Measurements from ENCODE around the gene FZD7. TPM values are rescaled to one million over a fixed set of nuclear protein-coding genes. Genes with fewer than 3 reads are reported as not detected.

Gene FZD7
- total and polyA plus RNA-seq, 12 donors, result 2.3 to 51.1 (median 28.4) TPM

DNA sequence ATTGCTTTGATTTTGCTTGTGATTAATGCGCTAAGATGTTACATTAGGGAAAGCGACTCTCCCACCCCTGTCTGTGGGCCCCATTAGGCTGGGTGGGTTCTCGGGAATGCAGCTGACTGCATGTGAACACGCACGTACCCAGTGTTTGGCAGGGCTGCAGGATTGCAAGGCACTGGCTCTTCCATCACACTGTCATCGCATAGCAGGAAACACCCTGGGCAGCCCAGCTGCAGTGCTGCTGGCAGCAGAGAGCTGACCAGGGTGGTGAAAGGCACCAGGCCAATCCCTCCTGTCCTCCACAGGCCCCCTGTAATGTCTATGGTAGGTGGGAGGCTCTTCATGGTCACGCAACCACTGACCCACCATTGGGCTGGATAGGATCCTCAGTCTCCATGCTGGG is 34.4 kb upstream of the FZD7 start:
- Histone ChIP-seq H3K4me1 (peaks cover 0 to 9% (median 3%) of the 10 kb centered on the region in 9 donors), H3K27me3 (no peaks in the 10 kb centered on the region), H3K27ac (no peak overlapping the region), H3K36me3 (no peaks in the 10 kb centered on the region), H3K9me3 (no peaks in the 10 kb centered on the region), H3K4me3 (no peak overlapping the region)
- DNase-seq, result peak; percentile 44 to 55
- WGBS, 2 donors, result 57 to 65% methylated on average over 7 of the region's 7 CpGs
- intact Hi-C loops (cut with DNase I), result no loop called here
- peak; percentile 72 to 97 (median 91) for ATAC-seq
- TF ChIP-seq, protein P1, sequence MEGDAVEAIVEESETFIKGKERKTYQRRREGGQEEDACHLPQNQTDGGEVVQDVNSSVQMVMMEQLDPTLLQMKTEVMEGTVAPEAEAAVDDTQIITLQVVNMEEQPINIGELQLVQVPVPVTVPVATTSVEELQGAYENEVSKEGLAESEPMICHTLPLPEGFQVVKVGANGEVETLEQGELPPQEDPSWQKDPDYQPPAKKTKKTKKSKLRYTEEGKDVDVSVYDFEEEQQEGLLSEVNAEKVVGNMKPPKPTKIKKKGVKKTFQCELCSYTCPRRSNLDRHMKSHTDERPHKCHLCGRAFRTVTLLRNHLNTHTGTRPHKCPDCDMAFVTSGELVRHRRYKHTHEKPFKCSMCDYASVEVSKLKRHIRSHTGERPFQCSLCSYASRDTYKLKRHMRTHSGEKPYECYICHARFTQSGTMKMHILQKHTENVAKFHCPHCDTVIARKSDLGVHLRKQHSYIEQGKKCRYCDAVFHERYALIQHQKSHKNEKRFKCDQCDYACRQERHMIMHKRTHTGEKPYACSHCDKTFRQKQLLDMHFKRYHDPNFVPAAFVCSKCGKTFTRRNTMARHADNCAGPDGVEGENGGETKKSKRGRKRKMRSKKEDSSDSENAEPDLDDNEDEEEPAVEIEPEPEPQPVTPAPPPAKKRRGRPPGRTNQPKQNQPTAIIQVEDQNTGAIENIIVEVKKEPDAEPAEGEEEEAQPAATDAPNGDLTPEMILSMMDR (IDR thresholded peaks at IDR 0.05), result no peak

DNA sequence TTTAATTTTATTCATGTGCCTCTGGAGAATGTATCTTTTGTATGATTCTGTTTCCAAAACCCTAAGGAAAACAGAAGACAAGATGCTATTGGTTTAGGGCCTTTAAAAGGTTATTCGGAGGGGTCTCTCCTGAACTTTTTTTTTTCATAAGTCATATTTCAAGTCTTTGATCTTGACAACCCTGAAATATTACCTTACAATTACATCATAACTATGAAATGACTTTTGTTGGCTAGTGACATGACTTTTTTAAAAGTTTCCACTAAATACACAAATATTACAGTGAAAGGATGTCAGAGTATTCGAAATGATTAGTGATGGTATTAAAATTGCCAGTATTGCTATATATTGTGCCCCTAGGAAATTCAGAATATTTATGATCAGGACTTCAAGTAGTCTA is 31.8 kb upstream of the FZD7 start:
- Histone ChIP-seq H3K9me3 (no peaks in the 10 kb centered on the region), H3K4me3 (no peak overlapping the region), H3K36me3 (no peaks in the 10 kb centered on the region), H3K27ac (no peak overlapping the region), H3K27me3 (no peaks in the 10 kb centered on the region), H3K4me1 (peaks cover 0 to 9% (median 4%) of the 10 kb centered on the region in 9 donors)
- DNase-seq (no peak), ATAC-seq (no peak)
- TF ChIP-seq, protein P1 (IDR thresholded peaks at IDR 0.05), result no peak
- 96 to 98% methylated on average over 2 of the region's 2 CpGs for WGBS, 2 donors
- intact Hi-C loops (cut with DNase I), result no loop called here

DNA sequence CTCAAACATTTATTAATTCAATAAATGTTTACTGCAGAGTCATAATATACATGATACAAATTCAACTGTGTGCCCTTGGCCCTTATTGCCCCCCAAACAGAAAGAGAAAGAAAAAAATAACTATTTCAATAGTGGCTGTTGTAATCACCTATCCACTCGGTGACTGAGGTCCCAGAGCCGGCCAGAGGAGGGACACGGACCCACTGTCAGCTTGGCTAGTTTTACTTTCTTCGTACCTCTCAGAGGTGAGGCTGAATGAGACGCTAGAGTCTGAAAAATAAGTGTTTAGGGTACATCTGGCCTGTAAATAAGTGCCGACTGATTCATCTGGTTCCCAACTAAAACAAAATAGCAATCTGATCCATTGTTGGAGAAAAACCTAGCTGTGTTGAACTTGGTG is 31.3 kb upstream of the FZD7 start:
- Histone ChIP-seq H3K9me3 (no peaks in the 10 kb centered on the region), H3K27me3 (no peaks in the 10 kb centered on the region), H3K4me3 (no peak overlapping the region), H3K27ac (no peak overlapping the region), H3K4me1 (peaks cover 0 to 15% (median 4%) of the 10 kb centered on the region in 9 donors), H3K36me3 (no peaks in the 10 kb centered on the region)
- no peak for ATAC-seq
- WGBS, 2 donors, result 86 to 87% methylated on average over 6 of the region's 6 CpGs
- TF ChIP-seq, protein P1 (IDR thresholded peaks at IDR 0.05), result no peak
- intact Hi-C loops (cut with DNase I), result no loop called here
- no peak for DNase-seq

DNA sequence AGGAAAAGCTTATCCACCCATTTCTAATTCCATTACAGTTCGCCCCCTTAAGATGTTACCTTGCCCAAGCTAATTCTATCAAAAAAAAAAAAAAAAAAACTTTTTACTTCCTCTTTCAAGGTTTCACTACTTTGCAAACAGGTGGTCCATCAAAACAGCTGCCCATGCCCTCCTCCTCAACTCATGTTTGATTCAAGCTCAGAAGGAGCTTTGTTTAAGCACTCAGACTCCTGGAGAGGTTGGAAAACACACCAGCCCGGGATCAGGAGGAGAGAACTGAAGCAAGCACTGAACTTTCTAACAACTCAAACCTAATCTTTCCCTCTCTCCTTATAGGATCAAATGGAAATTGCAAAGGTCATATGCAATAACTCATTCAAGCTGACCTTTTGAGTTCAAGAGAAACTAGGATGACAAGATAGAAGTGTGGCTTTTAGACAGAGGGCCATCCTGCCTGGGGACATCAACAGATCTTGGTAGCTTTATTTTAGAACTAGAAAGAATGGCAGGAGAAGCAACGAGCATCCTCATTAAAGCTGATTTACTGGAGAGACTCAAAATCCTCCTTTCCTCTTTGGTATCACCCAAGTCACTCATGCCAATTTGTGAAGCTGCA is 28.3 kb upstream of the FZD7 start:
- H3K27ac ChIP-seq, result no peak overlapping the region
- no peak for DNase-seq
- H3K9me3 ChIP-seq, result no peaks in the 10 kb centered on the region
- no peaks in the 10 kb centered on the region for H3K36me3 ChIP-seq
- TF ChIP-seq, protein P1 (IDR thresholded peaks at IDR 0.05), result no peak
- intact Hi-C loops (cut with DNase I), result no loop called here
- no peaks in the 10 kb centered on the region for H3K27me3 ChIP-seq
- no peak for ATAC-seq
- H3K4me3 ChIP-seq, result no peak overlapping the region
- 75 to 77% methylated on average over 3 of the region's 3 CpGs for WGBS, 2 donors
- peaks cover 0 to 31% (median 7%) of the 10 kb centered on the region in 9 donors for H3K4me1 ChIP-seq
